ENCODE data around the gene IGSF9. TPM values are rescaled to one million over a fixed set of nuclear protein-coding genes. Genes with fewer than 3 reads are reported as not detected.

IGSF9 gene
- total and polyA plus RNA-seq, 10 of the 15 experiments (the other 5 are each of a cell fraction or from before 2014, with no cell fraction given), result 0.04 to 0.07 TPM; not detected in 8

DNA sequence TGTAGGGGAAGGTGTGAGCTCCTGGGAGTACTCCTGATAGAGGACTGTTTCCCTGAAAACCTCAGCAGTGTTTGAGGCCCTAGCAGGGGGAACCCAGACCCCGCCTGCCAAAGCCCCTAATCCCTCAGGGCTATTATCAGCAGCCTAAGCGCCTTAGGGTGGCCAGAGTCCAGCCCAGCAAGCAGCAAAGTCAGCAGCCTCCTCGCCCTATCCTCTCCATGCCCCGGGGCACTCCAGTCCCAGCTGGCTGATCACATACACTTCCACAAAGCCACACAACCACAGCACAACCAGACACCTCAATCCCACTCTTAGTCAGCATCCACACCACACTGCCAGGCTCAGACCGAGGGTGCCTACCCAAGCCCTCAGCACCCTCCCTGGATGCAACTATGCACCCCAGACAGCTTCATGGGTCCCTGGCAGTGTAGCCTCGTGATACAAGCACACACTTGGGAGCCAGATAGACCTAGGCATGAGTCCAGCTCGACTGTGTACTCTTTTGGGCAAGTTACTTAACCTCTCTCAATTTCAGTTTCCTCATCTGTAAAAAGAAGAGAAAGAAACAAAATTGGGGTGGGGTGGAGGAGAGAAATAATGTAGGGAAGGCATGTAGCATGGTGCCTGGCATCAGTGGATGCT, 7.1 kb downstream of the IGSF9 start:
- Histone ChIP-seq H3K9me3 (replicated peaks; ENCODE audit: control insufficient read depth, insufficient read depth, low read length) (no peaks in the 10 kb centered on the region), H3K27ac (ENCODE audit: control insufficient read depth, insufficient read depth) (no peak overlapping the region), H2AFZ (ENCODE audit: control insufficient read depth, low read depth, low read length) (no peak overlapping the region), H3K27me3 (replicated peaks in 1 of 2; ENCODE audit: control insufficient read depth in 2 of 2, insufficient read depth in 2 of 2, low read length in 1 of 2) (peaks cover 0 to 6% of the 10 kb centered on the region in 2 experiments; a peak in 2 of 4 replicates), H3K4me3 (no peak overlapping the region), H4K20me1 (ENCODE audit: control insufficient read depth, insufficient read depth) (no peaks in the 10 kb centered on the region), H3K4me1 (ENCODE audit: control insufficient read depth, insufficient read depth, low read length) (peaks cover 23% of the 10 kb centered on the region), H3K9ac (ENCODE audit: control insufficient read depth, insufficient read depth, low read length) (no peak overlapping the region), H3K4me2 (ENCODE audit: control insufficient read depth, insufficient read depth) (peak overlapping the region; percentile 2; the same call in 1 of the 2 replicates), H3K79me2 (ENCODE audit: control insufficient read depth, insufficient read depth, low read length) (no peaks in the 10 kb centered on the region), H3K36me3 (ENCODE audit: control insufficient read depth in 2 of 2, insufficient read depth in 2 of 2, low read length in 1 of 2) (no peaks in the 10 kb centered on the region)
- 3% methylated on average over 7 of the region's 7 CpGs for WGBS (ENCODE audit: insufficient coverage, insufficient replicate concordance, low lambda C conversion rate, missing lambda C conversion rate)
- ATAC-seq, result peak; percentile 40
- ChIA-PET SMC1A (ENCODE audit: uncharacterized antibody, unreplicated experiment) (interaction anchor here (1.0 to 9.2 kb wide), 7 partner anchors 46 to 805 kb away, joined by 3 to 122 read pairs (median 5); partner anchors contain the start of gene KCNJ9), RAD21 (ENCODE audit: unreplicated experiment) (interaction anchor here (1.1 to 12.4 kb wide), 4 partner anchors 45 to 140 kb away, joined by 3 to 113 read pairs (median 4); no protein-coding TSS in a partner anchor), POLR2A (no interaction called here), CTCF (interaction anchor here (1.3 to 22.4 kb wide), 11 partner anchors 14 to 147 kb away, joined by 3 to 422 read pairs (median 6); partner anchors contain the start of gene TAGLN2)
- intact Hi-C loops (cut with micrococcal nuclease; ENCODE audit: unreplicated experiment) (no loop called here), in situ Hi-C loops (cut with MboI) (loop anchor here (5.0 kb wide), 1 partner anchor 69 kb away; no protein-coding TSS in a partner anchor)
- no peak for FAIRE-seq
- no TSS peak for BruUV-seq (replicated peaks)
- no peak for DNase-seq (ENCODE audit: low read depth, low spot score)
- TF ChIP-seq MTA2 (IDR thresholded peaks at IDR 0.05; ENCODE audit: low read depth) (no peak), NFYB (IDR thresholded peaks at IDR 0.05; ENCODE audit: insufficient read depth, low read depth, low read length) (no peak), ZZZ3 (IDR thresholded peaks at IDR 0.05; ENCODE audit: control insufficient read depth, insufficient read length, low read depth) (no peak), RUNX3 (IDR thresholded peaks at IDR 0.05; ENCODE audit: low read length) (peak; percentile 51), CHD1 (IDR thresholded peaks at IDR 0.05; ENCODE audit: low read depth, low read length) (no peak), SMAD1 (IDR thresholded peaks at IDR 0.05; ENCODE audit: low read depth, partially characterized antibody) (no peak)
- TF ChIP-seq, protein P1, sequence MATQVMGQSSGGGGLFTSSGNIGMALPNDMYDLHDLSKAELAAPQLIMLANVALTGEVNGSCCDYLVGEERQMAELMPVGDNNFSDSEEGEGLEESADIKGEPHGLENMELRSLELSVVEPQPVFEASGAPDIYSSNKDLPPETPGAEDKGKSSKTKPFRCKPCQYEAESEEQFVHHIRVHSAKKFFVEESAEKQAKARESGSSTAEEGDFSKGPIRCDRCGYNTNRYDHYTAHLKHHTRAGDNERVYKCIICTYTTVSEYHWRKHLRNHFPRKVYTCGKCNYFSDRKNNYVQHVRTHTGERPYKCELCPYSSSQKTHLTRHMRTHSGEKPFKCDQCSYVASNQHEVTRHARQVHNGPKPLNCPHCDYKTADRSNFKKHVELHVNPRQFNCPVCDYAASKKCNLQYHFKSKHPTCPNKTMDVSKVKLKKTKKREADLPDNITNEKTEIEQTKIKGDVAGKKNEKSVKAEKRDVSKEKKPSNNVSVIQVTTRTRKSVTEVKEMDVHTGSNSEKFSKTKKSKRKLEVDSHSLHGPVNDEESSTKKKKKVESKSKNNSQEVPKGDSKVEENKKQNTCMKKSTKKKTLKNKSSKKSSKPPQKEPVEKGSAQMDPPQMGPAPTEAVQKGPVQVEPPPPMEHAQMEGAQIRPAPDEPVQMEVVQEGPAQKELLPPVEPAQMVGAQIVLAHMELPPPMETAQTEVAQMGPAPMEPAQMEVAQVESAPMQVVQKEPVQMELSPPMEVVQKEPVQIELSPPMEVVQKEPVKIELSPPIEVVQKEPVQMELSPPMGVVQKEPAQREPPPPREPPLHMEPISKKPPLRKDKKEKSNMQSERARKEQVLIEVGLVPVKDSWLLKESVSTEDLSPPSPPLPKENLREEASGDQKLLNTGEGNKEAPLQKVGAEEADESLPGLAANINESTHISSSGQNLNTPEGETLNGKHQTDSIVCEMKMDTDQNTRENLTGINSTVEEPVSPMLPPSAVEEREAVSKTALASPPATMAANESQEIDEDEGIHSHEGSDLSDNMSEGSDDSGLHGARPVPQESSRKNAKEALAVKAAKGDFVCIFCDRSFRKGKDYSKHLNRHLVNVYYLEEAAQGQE (IDR thresholded peaks at IDR 0.05; ENCODE audit: low read depth, low read length), result no peak
